HL-60 (cell line): ENCODE data around the gene HIP1R.
"Not testable (repeated sequence)": the region's sequence is repeated elsewhere in the genome, so short reads cannot be mapped to it uniquely, and the experiment has no call there.

Source experiments
- DNase-seq, 2 experiments: peaks; one replicate each; pipeline ENCODE4 v3.0.0-alpha.2; 2010 to 2020; ENCODE audit warnings: low read depth in 1 of 2, low spot score in 1 of 2
- H3K27ac ChIP-seq: fragments of 250-450 bp; sonication (Bioruptor Pico); replicated peaks from 2 replicates; pipeline ENCODE4 v1.5.1; 2020; ENCODE audit warnings: mild to moderate bottlenecking, moderate library complexity
- H3K27me3 ChIP-seq: fragments of 250-450 bp; sonication (Bioruptor Pico); 2 replicates; pipeline ENCODE4 v1.5.1; 2021; ENCODE audit warnings: mild to moderate bottlenecking, moderate library complexity; ENCODE audit not compliant: insufficient read depth, poor library complexity, severe bottlenecking
- H3K4me3 ChIP-seq: replicated peaks from 2 replicates; pipeline ENCODE4 v1.5.1; 2011; ENCODE audit warnings: mild to moderate bottlenecking, control low read depth, low read length; ENCODE audit not compliant: insufficient read depth
- GABPA ChIP-seq: IDR thresholded peaks from 2 replicates; pipeline ENCODE4 v1.6.1; 2012; ENCODE audit warnings: low read depth
- POLR2AphosphoS5 ChIP-seq: IDR thresholded peaks from 2 replicates; pipeline ENCODE4 v1.6.1; 2012; ENCODE audit warnings: low read depth
- SPI1 ChIP-seq: IDR thresholded peaks from 2 replicates; pipeline ENCODE4 v1.6.1; 2012; ENCODE audit warnings: low read depth, mild to moderate bottlenecking, borderline replicate concordance
- TF ChIP-seq, protein P1 (sequence below): IDR thresholded peaks from one replicate; pipeline ENCODE4 v1.5.1; 2011; ENCODE audit warnings: low read length, control low read depth, inconsistent platforms; ENCODE audit not compliant: insufficient read depth
- TF ChIP-seq, protein P2 (sequence below): IDR thresholded peaks from 2 replicates; pipeline ENCODE4 v1.6.1; 2012; ENCODE audit warnings: low read depth; ENCODE audit not compliant: insufficient replicate concordance

Gene HIP1R

DNA sequence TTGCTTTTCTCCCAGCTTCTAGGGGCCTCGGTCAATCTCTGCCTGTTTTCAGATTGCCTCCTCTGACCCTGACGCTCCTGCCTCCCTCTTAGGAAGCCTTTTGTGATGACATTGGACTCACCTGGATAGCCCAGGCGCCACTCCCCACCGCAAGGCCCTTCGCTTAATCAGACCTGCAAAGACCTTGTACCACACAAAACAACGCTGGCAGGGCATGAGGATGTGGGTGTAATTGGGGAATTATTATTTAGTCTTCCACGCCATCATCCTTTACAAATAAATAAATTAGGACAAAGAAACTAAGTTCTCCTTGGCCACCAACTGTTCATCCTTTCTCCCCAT, 68.4 kb downstream of the HIP1R start:
- Histone ChIP-seq H3K27ac (no peak overlapping the region), H3K4me3 (no peak overlapping the region), H3K27me3 (no peaks in the 10 kb centered on the region)
- DNase-seq, result no peak
- TF ChIP-seq GABPA (no peak), POLR2AphosphoS5 (no peak), SPI1 (no peak)
- TF ChIP-seq, protein P1, sequence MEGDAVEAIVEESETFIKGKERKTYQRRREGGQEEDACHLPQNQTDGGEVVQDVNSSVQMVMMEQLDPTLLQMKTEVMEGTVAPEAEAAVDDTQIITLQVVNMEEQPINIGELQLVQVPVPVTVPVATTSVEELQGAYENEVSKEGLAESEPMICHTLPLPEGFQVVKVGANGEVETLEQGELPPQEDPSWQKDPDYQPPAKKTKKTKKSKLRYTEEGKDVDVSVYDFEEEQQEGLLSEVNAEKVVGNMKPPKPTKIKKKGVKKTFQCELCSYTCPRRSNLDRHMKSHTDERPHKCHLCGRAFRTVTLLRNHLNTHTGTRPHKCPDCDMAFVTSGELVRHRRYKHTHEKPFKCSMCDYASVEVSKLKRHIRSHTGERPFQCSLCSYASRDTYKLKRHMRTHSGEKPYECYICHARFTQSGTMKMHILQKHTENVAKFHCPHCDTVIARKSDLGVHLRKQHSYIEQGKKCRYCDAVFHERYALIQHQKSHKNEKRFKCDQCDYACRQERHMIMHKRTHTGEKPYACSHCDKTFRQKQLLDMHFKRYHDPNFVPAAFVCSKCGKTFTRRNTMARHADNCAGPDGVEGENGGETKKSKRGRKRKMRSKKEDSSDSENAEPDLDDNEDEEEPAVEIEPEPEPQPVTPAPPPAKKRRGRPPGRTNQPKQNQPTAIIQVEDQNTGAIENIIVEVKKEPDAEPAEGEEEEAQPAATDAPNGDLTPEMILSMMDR, result no peak
- TF ChIP-seq, protein P2, sequence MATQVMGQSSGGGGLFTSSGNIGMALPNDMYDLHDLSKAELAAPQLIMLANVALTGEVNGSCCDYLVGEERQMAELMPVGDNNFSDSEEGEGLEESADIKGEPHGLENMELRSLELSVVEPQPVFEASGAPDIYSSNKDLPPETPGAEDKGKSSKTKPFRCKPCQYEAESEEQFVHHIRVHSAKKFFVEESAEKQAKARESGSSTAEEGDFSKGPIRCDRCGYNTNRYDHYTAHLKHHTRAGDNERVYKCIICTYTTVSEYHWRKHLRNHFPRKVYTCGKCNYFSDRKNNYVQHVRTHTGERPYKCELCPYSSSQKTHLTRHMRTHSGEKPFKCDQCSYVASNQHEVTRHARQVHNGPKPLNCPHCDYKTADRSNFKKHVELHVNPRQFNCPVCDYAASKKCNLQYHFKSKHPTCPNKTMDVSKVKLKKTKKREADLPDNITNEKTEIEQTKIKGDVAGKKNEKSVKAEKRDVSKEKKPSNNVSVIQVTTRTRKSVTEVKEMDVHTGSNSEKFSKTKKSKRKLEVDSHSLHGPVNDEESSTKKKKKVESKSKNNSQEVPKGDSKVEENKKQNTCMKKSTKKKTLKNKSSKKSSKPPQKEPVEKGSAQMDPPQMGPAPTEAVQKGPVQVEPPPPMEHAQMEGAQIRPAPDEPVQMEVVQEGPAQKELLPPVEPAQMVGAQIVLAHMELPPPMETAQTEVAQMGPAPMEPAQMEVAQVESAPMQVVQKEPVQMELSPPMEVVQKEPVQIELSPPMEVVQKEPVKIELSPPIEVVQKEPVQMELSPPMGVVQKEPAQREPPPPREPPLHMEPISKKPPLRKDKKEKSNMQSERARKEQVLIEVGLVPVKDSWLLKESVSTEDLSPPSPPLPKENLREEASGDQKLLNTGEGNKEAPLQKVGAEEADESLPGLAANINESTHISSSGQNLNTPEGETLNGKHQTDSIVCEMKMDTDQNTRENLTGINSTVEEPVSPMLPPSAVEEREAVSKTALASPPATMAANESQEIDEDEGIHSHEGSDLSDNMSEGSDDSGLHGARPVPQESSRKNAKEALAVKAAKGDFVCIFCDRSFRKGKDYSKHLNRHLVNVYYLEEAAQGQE, result no peak

DNA sequence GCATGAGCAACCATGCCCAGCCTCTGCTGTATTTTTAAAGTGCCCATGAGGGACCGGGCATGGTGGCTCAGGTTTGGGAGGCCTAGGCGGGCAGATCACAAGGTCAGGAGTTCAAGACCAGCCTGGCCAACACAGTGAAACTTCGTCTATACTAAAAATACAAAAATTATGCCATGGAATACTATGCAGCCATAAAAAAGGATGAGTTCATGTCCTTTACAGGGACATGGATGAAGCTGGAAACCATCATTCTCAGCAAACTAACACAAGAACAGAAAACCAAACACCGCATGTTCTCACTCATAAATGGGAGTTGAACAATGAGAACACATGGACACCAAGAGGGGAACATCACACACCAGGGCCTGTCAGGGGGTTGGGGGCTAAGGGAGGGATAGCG, 70.0 kb downstream of the HIP1R start:
- H3K4me3 ChIP-seq, DNase-seq, H3K27me3 ChIP-seq: not testable (repeated sequence)
- peak overlapping the region; percentile 33; the same call in 1 of the 2 replicates for H3K27ac ChIP-seq

DNA sequence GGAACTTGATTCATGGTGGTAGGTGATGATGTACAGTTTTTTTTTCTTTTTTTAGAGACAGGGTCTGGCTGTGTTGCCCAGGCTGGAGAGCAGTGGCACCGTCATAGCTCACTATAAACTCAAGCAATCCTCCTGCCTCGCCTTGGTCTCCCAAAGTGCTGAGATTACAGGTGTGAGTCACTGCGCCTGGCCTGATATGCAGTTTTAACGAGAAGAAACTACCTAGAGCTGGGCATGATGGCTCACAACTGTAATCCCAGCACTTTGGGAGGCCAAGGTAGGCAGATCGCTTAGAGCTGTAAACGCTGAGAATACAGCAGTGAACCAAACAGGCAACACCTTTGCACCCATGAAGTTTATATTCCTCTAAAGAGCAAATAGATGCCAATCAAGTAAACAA, 73.7 kb downstream of the HIP1R start:
- TF ChIP-seq GABPA (no peak), POLR2AphosphoS5 (no peak), SPI1 (no peak)
- TF ChIP-seq, protein P1, result no peak
- TF ChIP-seq, protein P2, result no peak
- Histone ChIP-seq H3K27me3 (no peaks in the 10 kb centered on the region), H3K4me3 (no peak overlapping the region), H3K27ac (no peak overlapping the region)
- DNase-seq, result no peak

DNA sequence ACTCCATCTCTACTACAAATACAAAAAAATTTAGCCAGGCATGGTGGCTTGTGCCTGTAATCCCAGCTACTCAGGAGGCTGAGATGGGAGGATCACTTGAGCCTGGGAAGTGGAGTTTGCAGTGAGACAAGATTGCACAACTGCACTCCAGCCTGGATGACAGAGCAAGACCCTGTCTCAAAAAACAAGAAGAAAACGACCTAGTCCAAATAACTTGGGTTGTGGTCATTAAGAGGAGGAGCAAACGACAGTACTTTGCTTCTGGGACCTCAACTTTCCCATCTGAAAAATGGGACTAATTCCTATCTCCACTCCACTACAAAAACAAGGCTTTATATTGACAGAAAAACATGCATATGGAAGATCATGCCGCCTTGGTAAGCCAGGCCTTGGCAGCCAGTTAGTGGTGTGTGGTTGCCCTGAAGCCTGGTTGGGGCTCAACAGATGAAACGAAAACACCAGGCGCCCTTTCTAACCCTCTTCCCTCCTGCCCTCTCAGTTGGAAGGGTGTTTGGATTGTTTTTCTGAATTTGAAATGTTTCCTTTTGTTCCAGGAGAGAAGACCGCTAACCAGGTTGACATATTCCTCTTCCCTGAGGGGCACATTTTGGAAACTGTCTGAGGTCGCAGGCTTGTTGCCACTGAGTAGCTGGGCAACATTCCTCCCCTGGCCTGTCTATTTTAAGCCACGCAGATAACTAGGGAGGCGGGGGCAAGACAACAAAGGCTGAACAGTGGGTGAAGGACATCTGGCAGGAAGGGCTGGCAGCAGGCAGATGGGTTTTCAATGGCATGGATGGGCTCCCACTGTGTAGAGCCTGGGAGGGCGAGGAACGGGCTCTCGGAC, 74.4 kb downstream of the HIP1R start:
- Histone ChIP-seq H3K27ac (no peak overlapping the region), H3K4me3 (no peak overlapping the region), H3K27me3 (no peaks in the 10 kb centered on the region)
- no peak for DNase-seq
- TF ChIP-seq, protein P2, result no peak
- no peak for TF ChIP-seq POLR2AphosphoS5
- no peak for TF ChIP-seq SPI1
- TF ChIP-seq GABPA, result no peak
